Breast epithelium (tissue), 3 donors: ENCODE measurements around the gene NTSR2. TPM values are rescaled to one million over a fixed set of nuclear protein-coding genes. Genes with fewer than 3 reads are reported as not detected.

ENCODE experiments used
- total RNA-seq, 3 donors: library from RNA; depleted of rRNA; stranded (reverse); fragments of >200 nt; gene quantifications; one replicate each; pipeline ENCODE4 v1.1.0, GENCODE V29; 2016

The NTSR2 gene
- total RNA-seq, 3 donors from 2014 or later: 0.32 TPM; not detected in 2

Other genes starting within 250 kb of the NTSR2 start
- 10 to 100 TPM; 21.1 to 25.0 (median 23.3) TPM for gene E2F6, start 204.0 kb downstream of the NTSR2 start, total RNA-seq
- 10 to 100 TPM in 2 of 3 donors, 1 to 10 TPM in 1; 5.4 to 83.6 (median 42.9) TPM for gene GREB1, start 136.2 kb downstream of the NTSR2 start, total RNA-seq
- gene LPIN1, start 76.4 kb upstream of the NTSR2 start, total RNA-seq: 100 to 1,000 TPM in 1 of 3 donors, 10 to 100 TPM in 2; 78.6 to 106 (median 82.6) TPM